Erythroblast (primary cell): ENCODE measurements around the gene ZNF467.

Experiments
- GATA1 ChIP-seq: IDR thresholded peaks from 2 replicates; pipeline ENCODE4 v1.6.1; 2011; ENCODE audit warnings: low read depth, mild to moderate bottlenecking, control low read depth, low read length, moderate library complexity
- POLR2A ChIP-seq: IDR thresholded peaks from 2 replicates; pipeline ENCODE4 v1.6.1; 2011; ENCODE audit warnings: mild to moderate bottlenecking, low read length

DNA sequence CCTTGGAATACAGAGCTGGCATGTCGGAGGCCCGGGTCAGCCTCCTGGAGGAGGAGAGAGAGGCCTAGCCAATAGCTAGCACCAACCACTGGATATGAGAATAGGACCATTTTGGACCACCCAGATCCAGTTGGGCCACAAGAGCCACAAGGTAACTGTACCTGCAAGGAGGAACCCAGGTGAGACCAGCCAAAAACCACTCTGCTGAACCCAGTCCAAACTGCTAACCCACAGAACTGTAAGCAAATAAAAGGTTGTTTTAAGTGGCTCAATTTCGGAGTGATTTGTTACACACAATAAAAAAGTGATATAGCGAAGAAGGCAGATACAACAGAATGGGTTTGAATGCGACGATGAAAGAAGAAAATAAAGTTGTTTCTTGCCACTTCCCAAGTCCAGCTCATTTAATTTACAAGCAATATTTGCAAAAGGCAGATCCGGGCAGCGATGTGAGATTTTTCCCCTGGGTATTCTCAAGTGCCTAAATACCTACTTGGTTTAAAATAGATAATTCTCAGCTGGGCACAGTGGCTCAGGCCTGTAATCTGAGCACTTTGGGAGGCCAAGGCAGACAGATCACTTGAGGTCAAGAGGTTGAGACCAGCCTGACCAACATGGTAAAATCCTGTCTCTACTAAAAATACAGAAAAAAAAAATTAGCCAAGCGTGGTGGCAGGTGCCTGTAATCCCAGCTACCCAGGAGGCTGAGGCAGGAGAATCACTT is 23.1 kb downstream of the ZNF467 start:
- TF ChIP-seq POLR2A (no peak), GATA1 (no peak)
